ENCODE measurements around the gene FAM114A2. TPM values are rescaled to one million over a fixed set of nuclear protein-coding genes. Genes with fewer than 3 reads are reported as not detected.

Gene FAM114A2
- total and polyA plus RNA-seq, 4 donors, result 5.4 to 18.3 (median 11.6) TPM

DNA sequence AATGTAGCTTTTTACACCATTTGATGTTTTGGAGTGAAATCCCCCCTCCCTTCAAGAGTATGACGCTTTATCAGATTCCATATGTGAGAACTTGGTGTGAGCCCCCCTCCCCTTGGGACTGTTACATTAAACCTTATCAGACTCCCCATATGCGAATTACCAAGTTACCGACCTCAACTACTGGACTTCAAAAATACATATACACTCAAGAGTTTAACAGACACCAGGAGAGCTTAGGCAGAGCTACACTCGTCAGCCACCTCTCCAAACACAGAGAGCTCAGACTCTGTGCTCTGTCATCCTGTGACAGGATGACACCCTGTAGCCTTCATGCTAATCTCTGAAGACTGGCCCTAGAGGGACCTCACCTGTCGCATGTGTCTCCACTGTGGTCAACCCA, 50.2 kb downstream of the FAM114A2 start:
- H3K27ac ChIP-seq (ENCODE audit: low read depth in 1 of 2, low read length in 2 of 2), result no peak overlapping the region
- H3K9ac ChIP-seq (ENCODE audit: low read depth in 1 of 2, low read length in 2 of 2), result no peak overlapping the region
- H3K4me3 ChIP-seq (ENCODE audit: low read depth in 1 of 3, low read length in 3 of 3), result no peak overlapping the region
- WGBS, result 94% methylated on average over 5 of the region's 5 CpGs
- DNase-seq (ENCODE audit: low spot score), result no peak
- no peaks in the 10 kb centered on the region for H3K4me1 ChIP-seq (ENCODE audit: control insufficient read depth in 4 of 4, insufficient read depth in 4 of 4, low read length in 3 of 4)
- no peaks in the 10 kb centered on the region for H3K27me3 ChIP-seq (ENCODE audit: control insufficient read depth in 4 of 4, insufficient read depth in 4 of 4, low read length in 3 of 4)
- peaks cover 0 to 12% (median 5%) of the 10 kb centered on the region in 4 donors for H3K36me3 ChIP-seq (ENCODE audit: control insufficient read depth in 4 of 4, insufficient read depth in 3 of 4, low read depth in 1 of 4, low read length in 3 of 4)
- H3K9me3 ChIP-seq (ENCODE audit: control insufficient read depth in 4 of 4, low read length in 3 of 4), result no peaks in the 10 kb centered on the region
- TF ChIP-seq RAD21 (IDR thresholded peaks at IDR 0.05) (no peak), YY1 (IDR thresholded peaks at IDR 0.05) (no peak)

DNA sequence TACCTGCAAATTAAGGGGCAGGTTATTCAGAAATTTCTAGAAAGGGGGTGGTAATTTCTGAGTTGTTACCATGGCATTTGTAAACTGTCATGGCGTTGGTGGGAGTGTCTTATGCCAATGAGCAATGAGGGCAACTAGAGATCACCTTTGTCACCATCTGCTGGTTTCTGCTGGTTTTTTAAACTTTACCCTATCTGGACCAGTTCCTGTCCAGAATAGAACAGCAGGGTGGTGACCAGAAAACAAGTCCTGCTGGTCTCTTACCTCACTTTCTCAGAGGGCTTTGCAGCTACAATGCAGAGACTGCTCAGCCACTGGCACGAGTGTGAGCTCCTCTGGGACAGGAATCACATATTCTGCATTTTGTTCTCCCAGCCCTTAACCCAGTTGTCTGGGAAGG, 51.4 kb downstream of the FAM114A2 start:
- Histone ChIP-seq H3K9ac (ENCODE audit: low read depth in 1 of 2, low read length in 2 of 2) (no peak overlapping the region), H3K9me3 (ENCODE audit: control insufficient read depth in 4 of 4, low read length in 3 of 4) (no peaks in the 10 kb centered on the region), H3K4me3 (ENCODE audit: low read depth in 1 of 3, low read length in 3 of 3) (no peak overlapping the region), H3K27me3 (ENCODE audit: control insufficient read depth in 4 of 4, insufficient read depth in 4 of 4, low read length in 3 of 4) (no peaks in the 10 kb centered on the region), H3K27ac (ENCODE audit: low read depth in 1 of 2, low read length in 2 of 2) (no peak overlapping the region), H3K36me3 (ENCODE audit: control insufficient read depth in 4 of 4, insufficient read depth in 3 of 4, low read depth in 1 of 4, low read length in 3 of 4) (peaks cover 0 to 8% (median under 1%) of the 10 kb centered on the region in 4 donors), H3K4me1 (ENCODE audit: control insufficient read depth in 4 of 4, insufficient read depth in 4 of 4, low read length in 3 of 4) (no peaks in the 10 kb centered on the region)
- DNase-seq (ENCODE audit: low spot score), result no peak
- WGBS, result 91% methylated on average over 2 of the region's 2 CpGs
- no peak for TF ChIP-seq NR2F2 (IDR thresholded peaks at IDR 0.05)
- TF ChIP-seq YY1 (IDR thresholded peaks at IDR 0.05), result no peak
- no peak for TF ChIP-seq SP1 (IDR thresholded peaks at IDR 0.05)
- no peak for TF ChIP-seq HNF4A (conservative IDR thresholded peaks at IDR 0.05)
- TF ChIP-seq CTCF (IDR thresholded peaks at IDR 0.05; ENCODE audit: low read depth, low read length, missing input control), result no peak
- TF ChIP-seq GABPA (IDR thresholded peaks at IDR 0.05 in 1 of 2, conservative IDR thresholded peaks at IDR 0.05 in 1 of 2), result no peak
- TF ChIP-seq RAD21 (IDR thresholded peaks at IDR 0.05), result no peak
- TF ChIP-seq REST (IDR thresholded peaks at IDR 0.05), result no peak
- TF ChIP-seq, protein P1, sequence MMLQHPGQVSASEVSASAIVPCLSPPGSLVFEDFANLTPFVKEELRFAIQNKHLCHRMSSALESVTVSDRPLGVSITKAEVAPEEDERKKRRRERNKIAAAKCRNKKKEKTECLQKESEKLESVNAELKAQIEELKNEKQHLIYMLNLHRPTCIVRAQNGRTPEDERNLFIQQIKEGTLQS (IDR thresholded peaks at IDR 0.05), result no peak
- no peak for TF ChIP-seq JUND (IDR thresholded peaks at IDR 0.05)
- TF ChIP-seq FOXA2 (IDR thresholded peaks at IDR 0.05), result no peak
- TF ChIP-seq EGR1 (IDR thresholded peaks at IDR 0.05; ENCODE audit: low read depth in 2 of 2), result no peak
- TF ChIP-seq TAF1 (conservative IDR thresholded peaks at IDR 0.05), result no peak
- no peak for TF ChIP-seq RXRA (IDR thresholded peaks at IDR 0.05)

DNA sequence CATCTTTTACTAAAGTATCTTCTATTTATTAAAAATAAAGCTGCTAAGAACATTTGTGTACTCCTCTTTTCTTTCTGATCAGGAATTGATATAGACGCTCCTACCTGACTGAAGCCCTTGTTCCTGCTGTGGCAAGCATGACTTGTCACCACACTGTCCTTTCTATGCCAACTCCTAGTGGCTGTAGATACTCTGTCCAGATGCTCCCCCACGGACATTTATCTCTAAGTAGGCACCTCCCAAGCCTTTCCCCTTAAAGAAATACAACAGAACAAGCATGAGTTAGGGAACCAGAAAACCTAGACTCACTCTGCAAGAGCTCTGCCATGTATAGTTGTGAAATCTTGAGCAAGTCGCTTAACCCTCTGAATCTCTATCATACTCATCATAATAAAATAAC, 53.2 kb downstream of the FAM114A2 start:
- TF ChIP-seq JUND (IDR thresholded peaks at IDR 0.05) (no peak), RAD21 (IDR thresholded peaks at IDR 0.05) (no peak), SP1 (IDR thresholded peaks at IDR 0.05) (no peak), RXRA (IDR thresholded peaks at IDR 0.05) (no peak), YY1 (IDR thresholded peaks at IDR 0.05) (no peak), ZBTB33 (IDR thresholded peaks at IDR 0.05) (no peak), HNF4G (IDR thresholded peaks at IDR 0.05) (no peak), NR2F2 (IDR thresholded peaks at IDR 0.05) (no peak), FOXA2 (IDR thresholded peaks at IDR 0.05) (no peak), GABPA (IDR thresholded peaks at IDR 0.05 in 1 of 2, conservative IDR thresholded peaks at IDR 0.05 in 1 of 2) (no peak), HNF4A (conservative IDR thresholded peaks at IDR 0.05) (no peak), FOXA1 (IDR thresholded peaks at IDR 0.05) (no peak), TAF1 (conservative IDR thresholded peaks at IDR 0.05) (no peak), EGR1 (IDR thresholded peaks at IDR 0.05; ENCODE audit: low read depth in 2 of 2) (no peak)
- TF ChIP-seq, protein P1 (IDR thresholded peaks at IDR 0.05), result no peak
- H3K4me3 ChIP-seq (ENCODE audit: low read depth in 1 of 3, low read length in 3 of 3), result no peak overlapping the region
- H3K27me3 ChIP-seq (ENCODE audit: control insufficient read depth in 4 of 4, insufficient read depth in 4 of 4, low read length in 3 of 4), result no peaks in the 10 kb centered on the region
- H3K4me1 ChIP-seq (ENCODE audit: control insufficient read depth in 4 of 4, insufficient read depth in 4 of 4, low read length in 3 of 4), result no peaks in the 10 kb centered on the region
- no peaks in the 10 kb centered on the region for H3K36me3 ChIP-seq (ENCODE audit: control insufficient read depth in 4 of 4, insufficient read depth in 3 of 4, low read depth in 1 of 4, low read length in 3 of 4)
- DNase-seq (ENCODE audit: low spot score), result no peak
- 75% methylated on average over 3 of the region's 3 CpGs for WGBS
- no peaks in the 10 kb centered on the region for H3K9me3 ChIP-seq (ENCODE audit: control insufficient read depth in 4 of 4, low read length in 3 of 4)
- no peak overlapping the region for H3K9ac ChIP-seq (ENCODE audit: low read depth in 1 of 2, low read length in 2 of 2)
- H3K27ac ChIP-seq (ENCODE audit: low read depth in 1 of 2, low read length in 2 of 2), result no peak overlapping the region

All from liver (tissue), 9 donors.